DND-41 (cell line): ENCODE results near the gene IL6R.

ENCODE experiments used
- ATAC-seq: fragments of 200-7000 bp; cut with Tn5 transposase; 3 replicates; pipeline ENCODE4 v1.9.1; 2021; ENCODE audit warnings: low read depth; ENCODE audit not compliant: insufficient read depth
- DNase-seq: peaks from one replicate; pipeline ENCODE4 v3.0.0-alpha.2; 2020
- H2AFZ ChIP-seq: 2 replicates; pipeline ENCODE4 v1.6.0; 2012; ENCODE audit warnings: low read depth, low read length
- H3K27ac ChIP-seq: 2 replicates; pipeline ENCODE4 v1.5.1; 2012; ENCODE audit warnings: low read length, inconsistent platforms
- H3K27me3 ChIP-seq: fragments of 200-600 bp; sonication (generic); 2 replicates; pipeline ENCODE4 v1.6.0; 2012; ENCODE audit warnings: low read length, mild to moderate bottlenecking, inconsistent platforms; ENCODE audit not compliant: insufficient read depth, poor library complexity
- H3K36me3 ChIP-seq: 2 replicates; pipeline ENCODE4 v1.5.1; 2012; ENCODE audit warnings: low read length, inconsistent platforms; ENCODE audit not compliant: insufficient read depth
- H3K4me1 ChIP-seq: 2 replicates; pipeline ENCODE4 v1.5.1; 2012; ENCODE audit warnings: mild to moderate bottlenecking, low read length; ENCODE audit not compliant: insufficient read depth
- H3K4me2 ChIP-seq: 2 replicates; pipeline ENCODE4 v1.6.0; 2012; ENCODE audit warnings: mild to moderate bottlenecking, moderate library complexity, low read length, inconsistent platforms; ENCODE audit not compliant: insufficient read depth
- H3K4me3 ChIP-seq, 2 experiments: fragments of 200-600 bp in 1 of 2; shearing (Covaris generic) in 1 of 2; 2 replicates each; pipeline ENCODE4 v1.5.1; 2012 to 2016; ENCODE audit warnings: inconsistent platforms in 2 of 2, low read length in 2 of 2, mild to moderate bottlenecking in 2 of 2, low read depth in 1 of 2, moderate library complexity in 1 of 2
- H3K79me2 ChIP-seq: 2 replicates; pipeline ENCODE4 v1.6.0; 2012; ENCODE audit warnings: low read length, inconsistent platforms; ENCODE audit not compliant: insufficient read depth
- H3K9ac ChIP-seq: 2 replicates; pipeline ENCODE4 v1.6.0; 2012; ENCODE audit warnings: low read depth, mild to moderate bottlenecking, inconsistent platforms, low read length, moderate library complexity
- H3K9me3 ChIP-seq: 2 replicates; pipeline ENCODE4 v1.5.1; 2012; ENCODE audit warnings: low read length, moderate library complexity, mild to moderate bottlenecking, inconsistent platforms; ENCODE audit not compliant: insufficient read depth, severe bottlenecking
- H4K20me1 ChIP-seq: 2 replicates; pipeline ENCODE4 v1.6.0; 2012; ENCODE audit warnings: low read length; ENCODE audit not compliant: insufficient read depth
- EZH2 ChIP-seq: IDR thresholded peaks from 3 replicates; pipeline ENCODE4 v1.6.1; 2012; ENCODE audit warnings: borderline replicate concordance, low read depth, mild to moderate bottlenecking, moderate library complexity, low read length, inconsistent platforms; ENCODE audit not compliant: severe bottlenecking
- TF ChIP-seq, protein P1 (sequence below): IDR thresholded peaks from 2 replicates; pipeline ENCODE4 v1.5.1; 2012; ENCODE audit warnings: borderline replicate concordance, low read length, moderate library complexity, mild to moderate bottlenecking; ENCODE audit not compliant: poor library complexity, severe bottlenecking; ENCODE audit errors: extremely low read depth

The IL6R gene

DNA sequence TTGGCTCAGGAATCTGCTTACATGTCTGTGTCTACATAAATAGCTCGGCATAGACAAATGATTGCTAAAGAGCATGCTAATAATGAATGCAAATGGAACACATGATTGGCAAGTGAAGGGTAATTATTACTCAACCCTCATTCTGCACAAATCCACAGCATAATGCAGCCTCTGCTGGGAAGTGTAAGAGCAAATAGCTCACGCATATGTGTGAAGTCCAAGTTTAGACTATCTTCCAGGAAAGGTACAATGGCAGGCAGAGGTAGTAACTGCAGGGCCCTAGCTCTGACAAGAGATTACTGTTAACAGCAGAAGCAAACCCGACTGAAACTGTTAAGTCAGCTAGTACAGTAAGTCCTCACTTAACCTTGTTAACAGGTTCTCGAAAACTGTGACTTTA lies 7.0 kb upstream of the IL6R start:
- no peaks in the 10 kb centered on the region for H3K36me3 ChIP-seq
- TF ChIP-seq, protein P1, sequence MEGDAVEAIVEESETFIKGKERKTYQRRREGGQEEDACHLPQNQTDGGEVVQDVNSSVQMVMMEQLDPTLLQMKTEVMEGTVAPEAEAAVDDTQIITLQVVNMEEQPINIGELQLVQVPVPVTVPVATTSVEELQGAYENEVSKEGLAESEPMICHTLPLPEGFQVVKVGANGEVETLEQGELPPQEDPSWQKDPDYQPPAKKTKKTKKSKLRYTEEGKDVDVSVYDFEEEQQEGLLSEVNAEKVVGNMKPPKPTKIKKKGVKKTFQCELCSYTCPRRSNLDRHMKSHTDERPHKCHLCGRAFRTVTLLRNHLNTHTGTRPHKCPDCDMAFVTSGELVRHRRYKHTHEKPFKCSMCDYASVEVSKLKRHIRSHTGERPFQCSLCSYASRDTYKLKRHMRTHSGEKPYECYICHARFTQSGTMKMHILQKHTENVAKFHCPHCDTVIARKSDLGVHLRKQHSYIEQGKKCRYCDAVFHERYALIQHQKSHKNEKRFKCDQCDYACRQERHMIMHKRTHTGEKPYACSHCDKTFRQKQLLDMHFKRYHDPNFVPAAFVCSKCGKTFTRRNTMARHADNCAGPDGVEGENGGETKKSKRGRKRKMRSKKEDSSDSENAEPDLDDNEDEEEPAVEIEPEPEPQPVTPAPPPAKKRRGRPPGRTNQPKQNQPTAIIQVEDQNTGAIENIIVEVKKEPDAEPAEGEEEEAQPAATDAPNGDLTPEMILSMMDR: no peak
- TF ChIP-seq EZH2: no peak
- no peak overlapping the region for H3K4me2 ChIP-seq
- H3K27ac ChIP-seq: no peak overlapping the region
- no peaks in the 10 kb centered on the region for H3K9me3 ChIP-seq
- H3K27me3 ChIP-seq: peaks cover 17% of the 10 kb centered on the region
- no peak overlapping the region for H3K4me3 ChIP-seq
- H3K9ac ChIP-seq: no peak overlapping the region
- H2AFZ ChIP-seq: no peak overlapping the region
- H3K4me1 ChIP-seq: peaks cover 6% of the 10 kb centered on the region
- ATAC-seq: no peak
- no peak for DNase-seq
- no peaks in the 10 kb centered on the region for H3K79me2 ChIP-seq
- peaks cover 5% of the 10 kb centered on the region; the same call in 1 of the 2 replicates for H4K20me1 ChIP-seq

DNA sequence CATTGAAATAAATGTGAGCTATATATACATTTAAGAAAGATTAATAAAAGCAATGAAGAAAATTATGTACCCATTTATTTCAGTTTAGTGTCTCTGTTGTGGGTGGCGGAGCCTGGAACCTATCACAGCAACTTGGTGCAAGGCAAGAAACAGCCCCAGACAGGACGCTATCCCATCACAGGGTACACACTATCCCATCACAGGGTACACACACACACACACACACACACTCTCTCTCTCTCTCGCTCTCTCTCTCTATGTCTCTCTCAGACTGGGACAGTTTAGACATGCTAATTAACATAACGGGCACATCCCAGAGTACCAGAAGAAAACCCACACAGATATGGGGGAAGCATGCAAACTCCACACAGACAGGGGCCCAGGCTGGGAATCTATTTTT lies 6.5 kb upstream of the IL6R start:
- no peak for DNase-seq
- no peak overlapping the region for H3K4me3 ChIP-seq
- no peak overlapping the region for H3K4me2 ChIP-seq
- H3K27me3 ChIP-seq: peaks cover 22% of the 10 kb centered on the region
- H3K4me1 ChIP-seq: peaks cover 11% of the 10 kb centered on the region
- H3K27ac ChIP-seq: no peak overlapping the region
- H4K20me1 ChIP-seq: peaks cover 9% of the 10 kb centered on the region; the same call in 1 of the 2 replicates
- no peak overlapping the region for H3K9ac ChIP-seq
- no peak for ATAC-seq
- no peak overlapping the region for H2AFZ ChIP-seq
- TF ChIP-seq EZH2: no peak
- TF ChIP-seq, protein P1: no peak
- H3K36me3 ChIP-seq: no peaks in the 10 kb centered on the region
- H3K9me3 ChIP-seq: no peaks in the 10 kb centered on the region
- H3K79me2 ChIP-seq: no peaks in the 10 kb centered on the region

DNA sequence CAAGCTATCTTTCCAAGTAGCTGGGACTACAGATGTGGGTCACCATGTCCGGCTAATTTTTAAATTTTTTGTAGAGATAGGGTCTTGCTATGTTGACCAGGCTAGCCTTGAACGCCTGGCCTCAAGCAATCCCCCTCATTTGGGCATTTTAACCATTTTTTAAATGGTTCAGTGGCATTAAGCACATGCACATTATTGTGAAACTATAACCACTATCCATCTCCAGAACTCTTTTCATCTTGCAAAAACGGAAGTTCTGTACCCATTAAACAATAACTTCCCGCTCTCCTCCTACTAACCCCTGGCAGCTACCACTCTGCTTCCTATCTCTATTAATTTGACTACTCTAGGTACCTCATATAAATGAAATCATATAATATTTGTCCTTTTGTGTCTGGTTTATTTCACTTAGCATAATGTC lies 4.8 kb upstream of the IL6R start:
- no peaks in the 10 kb centered on the region for H3K79me2 ChIP-seq
- ATAC-seq: no peak
- peaks cover 19% of the 10 kb centered on the region; the same call in 1 of the 2 replicates for H4K20me1 ChIP-seq
- H3K27ac ChIP-seq: no peak overlapping the region
- TF ChIP-seq, protein P1: no peak
- TF ChIP-seq EZH2: no peak
- DNase-seq: no peak
- H3K27me3 ChIP-seq: peaks cover 37% of the 10 kb centered on the region
- H3K4me3 ChIP-seq: no peak overlapping the region
- no peaks in the 10 kb centered on the region for H3K36me3 ChIP-seq
- H2AFZ ChIP-seq: no peak overlapping the region
- peaks cover 15% of the 10 kb centered on the region for H3K4me1 ChIP-seq
- no peak overlapping the region for H3K4me2 ChIP-seq
- no peaks in the 10 kb centered on the region for H3K9me3 ChIP-seq
- no peak overlapping the region for H3K9ac ChIP-seq
